HG02798 (cell line): ENCODE measurements around the gene PRELID2.
"Not testable (repeated sequence)": the region's sequence is repeated elsewhere in the genome, so short reads cannot be mapped to it uniquely, and the experiment has no call there.

Source experiments
- ATAC-seq: cut with Tn5 transposase; IDR thresholded peaks from one replicate; pipeline ENCODE4 v1.9.1; 2021; ENCODE audit warnings: mild to moderate bottlenecking; ENCODE audit not compliant: unreplicated experiment, poor library complexity

Gene PRELID2

GRCh38 chr5:145798503-145798902, 36.6 kb downstream of the PRELID2 start:
- not testable (repeated sequence) for ATAC-seq

GRCh38 chr5:145797336-145797735, 37.8 kb downstream of the PRELID2 start:
- ATAC-seq: no peak

GRCh38 chr5:145796318-145796717, 38.8 kb downstream of the PRELID2 start:
- ATAC-seq: no peak

- ATAC-seq: no peak
These were observed 41.6 kb downstream of the PRELID2 start for GRCh38 chr5:145793574-145793973.

- ATAC-seq: no peak
These were observed 42.3 kb downstream of the PRELID2 start for GRCh38 chr5:145792840-145793239.

- no peak for ATAC-seq
These were observed 43.3 kb downstream of the PRELID2 start for GRCh38 chr5:145791866-145792265.

GRCh38 chr5:145787996-145788395, 47.1 kb downstream of the PRELID2 start:
- ATAC-seq: no peak

- ATAC-seq: no peak
These were observed 47.6 kb downstream of the PRELID2 start for GRCh38 chr5:145787507-145787906.

- no peak for ATAC-seq
These were observed 48.1 kb downstream of the PRELID2 start for GRCh38 chr5:145787001-145787400.

GRCh38 chr5:145780982-145781381, 54.2 kb downstream of the PRELID2 start:
- ATAC-seq: no peak

- no peak for ATAC-seq
These were observed 56.8 kb downstream of the PRELID2 start for GRCh38 chr5:145778144-145778900.

GRCh38 chr5:145777445-145778063, 57.6 kb downstream of the PRELID2 start:
- no peak for ATAC-seq

GRCh38 chr5:145776886-145777285, 58.3 kb downstream of the PRELID2 start:
- ATAC-seq: no peak

GRCh38 chr5:145775893-145776444, 59.2 kb downstream of the PRELID2 start:
- ATAC-seq: no peak

GRCh38 chr5:145775411-145775810, 59.7 kb downstream of the PRELID2 start:
- ATAC-seq: no peak

- no peak for ATAC-seq
These were observed 60.7 kb downstream of the PRELID2 start for GRCh38 chr5:145774442-145774841.

- ATAC-seq: no peak
These were observed 62.7 kb downstream of the PRELID2 start for GRCh38 chr5:145772466-145772865.

GRCh38 chr5:145768863-145769262, 66.3 kb downstream of the PRELID2 start:
- no peak for ATAC-seq

- no peak for ATAC-seq
These were observed 70.8 kb downstream of the PRELID2 start for GRCh38 chr5:145764325-145764724.

GRCh38 chr5:145762833-145763232, 72.3 kb downstream of the PRELID2 start:
- ATAC-seq: no peak

- no peak for ATAC-seq
These were observed 73.9 kb downstream of the PRELID2 start for GRCh38 chr5:145761254-145761653.

GRCh38 chr5:145760660-145761059, 74.5 kb downstream of the PRELID2 start:
- no peak for ATAC-seq
